OCI-LY1 (cell line): Measurements from ENCODE around the gene PIGZ.

Experiments used
- H2AFZ ChIP-seq: fragments of 200-600 bp; sonication (generic), shearing (Covaris generic); 2 replicates; pipeline ENCODE4 v1.6.0; 2014; ENCODE audit warnings: antibody characterized with exemption, mild to moderate bottlenecking, low read length
- H3F3A ChIP-seq: fragments of 200-600 bp; sonication (generic), shearing (Covaris generic); 2 replicates; pipeline ENCODE4 v1.6.0; 2014; ENCODE audit warnings: mild to moderate bottlenecking, antibody characterized with exemption, low read length, moderate library complexity; ENCODE audit not compliant: insufficient read depth
- H3K27ac ChIP-seq: fragments of 200-600 bp; sonication (generic); 2 replicates; pipeline ENCODE4 v1.5.1; 2014; ENCODE audit warnings: low read length, mixed run types, mild to moderate bottlenecking, low read depth; ENCODE audit not compliant: poor library complexity, severe bottlenecking
- H3K27me3 ChIP-seq: fragments of 200-600 bp; sonication (generic); 2 replicates; pipeline ENCODE4 v1.6.0; 2014; ENCODE audit warnings: antibody characterized with exemption, mild to moderate bottlenecking, low read length, moderate library complexity; ENCODE audit not compliant: insufficient read depth
- H3K36me3 ChIP-seq: fragments of 200-600 bp; sonication (generic); 2 replicates; pipeline ENCODE4 v1.6.1; 2014; ENCODE audit warnings: mild to moderate bottlenecking, antibody characterized with exemption, low read length, moderate library complexity, mixed read lengths; ENCODE audit not compliant: insufficient read depth
- H3K4me1 ChIP-seq: fragments of 200-600 bp; sonication (generic); 2 replicates; pipeline ENCODE4 v1.5.1; 2014; ENCODE audit warnings: mild to moderate bottlenecking, low read length, moderate library complexity; ENCODE audit not compliant: insufficient read depth, severe bottlenecking
- H3K4me2 ChIP-seq: fragments of 200-600 bp; sonication (generic), shearing (Covaris generic); 2 replicates; pipeline ENCODE4 v1.6.1; 2014; ENCODE audit warnings: low read length
- H3K4me3 ChIP-seq: fragments of 200-600 bp; sonication (generic); 2 replicates; pipeline ENCODE4 v1.5.1; 2014; ENCODE audit warnings: low read length, low read depth, mild to moderate bottlenecking, mixed read lengths; ENCODE audit not compliant: poor library complexity, severe bottlenecking
- H3K79me2 ChIP-seq: fragments of 200-600 bp; shearing (Covaris generic); 2 replicates; pipeline ENCODE4 v1.6.1; 2016; ENCODE audit warnings: mixed run types, low read length, mixed read lengths; ENCODE audit not compliant: insufficient read depth
- H3K9ac ChIP-seq: fragments of 200-600 bp; sonication (generic), shearing (Covaris generic); 2 replicates; pipeline ENCODE4 v1.6.1; 2014; ENCODE audit warnings: mild to moderate bottlenecking, low read length, mixed read lengths
- H3K9me2 ChIP-seq: fragments of 200-600 bp; sonication (generic), shearing (Covaris generic); 2 replicates; pipeline ENCODE4 v1.6.1; 2014; ENCODE audit warnings: low read depth, mild to moderate bottlenecking, low read length, mixed read lengths
- H3K9me3 ChIP-seq: fragments of 200-600 bp; shearing (Covaris generic); 2 replicates; pipeline ENCODE4 v1.6.1; 2014; ENCODE audit warnings: low read length, mixed read lengths
- H4K20me1 ChIP-seq: fragments of 200-600 bp; sonication (generic), shearing (Covaris generic); 2 replicates; pipeline ENCODE4 v1.6.0; 2016; ENCODE audit warnings: mild to moderate bottlenecking, low read length; ENCODE audit not compliant: insufficient read depth
- CTCF ChIP-seq: fragments of 200-600 bp; sonication (generic), shearing (Covaris generic); IDR thresholded peaks from 2 replicates; pipeline ENCODE4 v1.5.1; 2017; ENCODE audit warnings: mild to moderate bottlenecking, antibody characterized with exemption, low read length, moderate library complexity, mixed read lengths
- EZH2 ChIP-seq: fragments of 200-600 bp; sonication (generic), shearing (Covaris generic); IDR thresholded peaks from 2 replicates; pipeline ENCODE4 v1.8.0; 2017; ENCODE audit warnings: borderline replicate concordance, mixed run types, mild to moderate bottlenecking, antibody characterized with exemption, low read length, moderate library complexity, mixed read lengths

Gene PIGZ

DNA sequence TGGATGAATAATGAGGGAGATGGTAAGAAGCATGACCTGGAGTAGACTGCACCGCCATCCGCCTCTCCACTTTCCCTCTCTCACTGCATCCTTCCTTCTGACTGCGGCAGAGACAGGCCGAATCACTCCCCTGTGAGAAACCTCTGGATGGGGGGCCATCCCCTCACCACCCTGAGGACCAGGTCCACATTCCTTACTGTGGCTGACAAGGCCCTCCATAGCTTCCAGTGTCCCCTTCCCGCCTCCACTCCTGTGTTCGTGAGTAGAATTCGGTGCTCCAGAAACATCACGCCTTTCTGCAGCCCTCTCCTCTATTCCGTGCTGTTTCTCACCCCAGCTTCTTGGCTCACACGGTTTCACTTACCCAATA is 2.8 kb downstream of the PIGZ start:
- Histone ChIP-seq H3K36me3 (no peaks in the 10 kb centered on the region), H2AFZ (no peak overlapping the region), H3F3A (no peaks in the 10 kb centered on the region), H3K9me3 (no peaks in the 10 kb centered on the region), H3K4me3 (no peak overlapping the region), H3K79me2 (no peaks in the 10 kb centered on the region), H3K4me1 (peaks cover 30% of the 10 kb centered on the region), H3K27me3 (peaks cover 8% of the 10 kb centered on the region; the same call in 1 of the 2 replicates), H3K27ac (no peak overlapping the region), H3K9ac (no peak overlapping the region), H3K9me2 (no peaks in the 10 kb centered on the region), H3K4me2 (no peak overlapping the region), H4K20me1 (no peaks in the 10 kb centered on the region)
- no peak for TF ChIP-seq EZH2

GRCh38 chr3:196965112-196965803 is 3.4 kb downstream of the PIGZ start:
- H3K27me3 ChIP-seq, result peaks cover 2% of the 10 kb centered on the region; the same call in 1 of the 2 replicates
- TF ChIP-seq CTCF, result no peak
- no peak for TF ChIP-seq EZH2

GRCh38 chr3:196963631-196963953 is 5.0 kb downstream of the PIGZ start:
- H3K9me2 ChIP-seq, result no peaks in the 10 kb centered on the region
- no peaks in the 10 kb centered on the region for H3K36me3 ChIP-seq
- no peaks in the 10 kb centered on the region for H3K79me2 ChIP-seq
- no peaks in the 10 kb centered on the region for H3F3A ChIP-seq
- no peak overlapping the region for H3K9ac ChIP-seq
- no peaks in the 10 kb centered on the region for H4K20me1 ChIP-seq
- H3K4me3 ChIP-seq, result no peak overlapping the region
- no peak for TF ChIP-seq CTCF
- no peak for TF ChIP-seq EZH2
- H3K27me3 ChIP-seq, result no peaks in the 10 kb centered on the region
- peaks cover 21% of the 10 kb centered on the region for H3K4me1 ChIP-seq
- H3K27ac ChIP-seq, result no peak overlapping the region
- no peak overlapping the region for H2AFZ ChIP-seq
- H3K9me3 ChIP-seq, result no peaks in the 10 kb centered on the region
- H3K4me2 ChIP-seq, result no peak overlapping the region

More at GRCh38 chr3:196965112-196965803, 3.4 kb downstream of the PIGZ start:
- H2AFZ ChIP-seq, result no peak overlapping the region
- H3K79me2 ChIP-seq, result no peaks in the 10 kb centered on the region
- no peaks in the 10 kb centered on the region for H3F3A ChIP-seq
- H3K27ac ChIP-seq, result no peak overlapping the region
- H3K4me3 ChIP-seq, result no peak overlapping the region
- no peaks in the 10 kb centered on the region for H3K9me2 ChIP-seq
- no peaks in the 10 kb centered on the region for H3K9me3 ChIP-seq
- no peak overlapping the region for H3K4me2 ChIP-seq
- H3K4me1 ChIP-seq, result peaks cover 25% of the 10 kb centered on the region
- H4K20me1 ChIP-seq, result no peaks in the 10 kb centered on the region
- H3K36me3 ChIP-seq, result no peaks in the 10 kb centered on the region
- H3K9ac ChIP-seq, result no peak overlapping the region
